Calu3 (cell line): Measurements from ENCODE around the gene TUBB6. TPM values are rescaled to one million over a fixed set of nuclear protein-coding genes. Genes with fewer than 3 reads are reported as not detected.

Experiments used
- BruUV-seq: library from RNA; stranded (reverse); fragments of 400-500 nt; replicated peaks from 2 replicates; lab custom pipeline; 2021; lab: Mats Ljungman, UMichigan
- CTCF ChIA-PET: fragments of 300-600 bp; sonication (Branson Sonifier 250); formaldehyde crosslinking; loops from one replicate; lab custom pipeline; 2022; ENCODE audit warnings: antibody characterized with exemption; lab: Charles Lee
- DNase-seq: peaks from one replicate; pipeline ENCODE4 v3.0.0; 2022
- H3K27ac Mint-ChIP-seq: one replicate; pipeline ENCODE4 v1.8.0; 2022; ENCODE audit warnings: mixed read lengths; ENCODE audit not compliant: unreplicated experiment
- H3K27me3 Mint-ChIP-seq: one replicate; pipeline ENCODE4 v1.8.0; 2022; ENCODE audit warnings: mixed read lengths; ENCODE audit not compliant: unreplicated experiment
- H3K36me3 Mint-ChIP-seq: one replicate; pipeline ENCODE4 v1.8.0; 2022; ENCODE audit warnings: mild to moderate bottlenecking, moderate library complexity, mixed read lengths; ENCODE audit not compliant: insufficient read depth, unreplicated experiment
- H3K4me1 Mint-ChIP-seq: one replicate; pipeline ENCODE4 v1.8.0; 2022; ENCODE audit warnings: mild to moderate bottlenecking, low read depth, mixed read lengths; ENCODE audit not compliant: unreplicated experiment
- H3K4me3 Mint-ChIP-seq: one replicate; pipeline ENCODE4 v1.8.0; 2022; ENCODE audit warnings: mild to moderate bottlenecking, low read depth, moderate library complexity, mixed read lengths; ENCODE audit not compliant: unreplicated experiment
- H3K9me3 Mint-ChIP-seq: one replicate; pipeline ENCODE4 v1.8.0; 2022; ENCODE audit warnings: low read depth, mixed read lengths; ENCODE audit not compliant: unreplicated experiment
- intact Hi-C: fragments of 100-400 bp; cut with micrococcal nuclease; formaldehyde crosslinking; loops from one replicate; pipeline ENCODE4 v1.10.0; 2022; ENCODE audit not compliant: unreplicated experiment
- total RNA-seq: library from RNA; stranded (reverse); gene quantifications from 2 replicates; pipeline ENCODE4 v1.2.3, GENCODE V29; 2022
- TF ChIP-seq, protein P1 (sequence below): fragments of 200-600 bp; IDR thresholded peaks from one replicate; pipeline ENCODE4 v1.8.0; 2022; ENCODE audit warnings: antibody characterized with exemption; ENCODE audit not compliant: unreplicated experiment

The TUBB6 gene
- total RNA-seq, 1 experiment from 2014 or later: 25.7 TPM

DNA sequence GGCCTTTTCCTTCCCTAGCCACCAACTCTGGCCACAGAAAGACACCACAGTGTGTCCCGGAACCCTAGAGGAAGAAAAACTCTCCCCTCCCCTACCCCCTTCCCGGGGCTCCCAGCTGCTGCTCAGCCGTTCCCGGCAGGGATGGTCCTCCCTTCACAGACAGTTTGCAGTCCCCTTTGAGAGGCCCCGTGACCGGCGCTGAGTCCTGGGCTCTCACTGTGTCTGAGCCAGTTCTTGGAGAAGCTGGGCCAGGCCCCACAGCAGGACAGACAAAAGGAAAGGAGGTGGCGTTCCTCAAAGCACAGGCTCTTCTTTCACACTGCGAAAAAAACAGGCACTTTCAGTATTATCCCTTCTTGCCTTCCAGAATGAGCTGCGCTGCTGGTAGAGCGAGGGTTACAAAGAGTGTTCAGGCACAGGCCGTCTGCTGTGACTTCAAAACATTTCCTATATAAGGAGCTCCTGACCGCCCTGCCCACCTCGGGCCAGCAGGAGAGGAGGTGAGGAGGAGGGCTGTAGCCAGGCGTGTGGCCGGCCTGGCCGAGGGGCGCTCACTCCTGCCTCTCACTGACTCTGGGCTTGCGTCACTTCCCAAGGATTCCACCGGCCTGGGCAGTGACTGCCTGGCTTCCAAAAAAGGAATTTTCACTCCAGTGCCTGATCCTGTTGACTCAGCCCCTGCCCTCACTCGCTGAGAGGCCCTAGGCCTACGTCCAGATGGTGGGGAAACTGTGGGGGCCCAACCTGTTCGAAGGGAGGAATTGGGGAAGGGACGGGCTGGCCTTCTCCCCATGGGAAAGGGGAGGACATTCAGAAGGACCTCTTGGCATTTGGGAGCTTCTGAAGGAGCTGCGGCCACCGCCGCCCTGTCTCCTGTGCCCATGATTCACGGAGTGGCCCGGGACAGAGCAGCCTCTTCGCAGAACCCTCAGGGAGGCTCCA is 29.0 kb upstream of the TUBB6 start:
- Mint-ChIP-seq H3K27ac (no peak overlapping the region), H3K4me3 (no peak overlapping the region), H3K36me3 (no peaks in the 10 kb centered on the region), H3K27me3 (peaks cover 11% of the 10 kb centered on the region), H3K4me1 (no peaks in the 10 kb centered on the region), H3K9me3 (no peaks in the 10 kb centered on the region)
- no TSS peak for BruUV-seq
- CTCF ChIA-PET: interaction anchor here (0.6 to 1.6 kb wide), 4 partner anchors 7 to 261 kb away, joined by 3 to 8 read pairs (median 4); no protein-coding TSS in a partner anchor
- no peak for DNase-seq
- TF ChIP-seq, protein P1, sequence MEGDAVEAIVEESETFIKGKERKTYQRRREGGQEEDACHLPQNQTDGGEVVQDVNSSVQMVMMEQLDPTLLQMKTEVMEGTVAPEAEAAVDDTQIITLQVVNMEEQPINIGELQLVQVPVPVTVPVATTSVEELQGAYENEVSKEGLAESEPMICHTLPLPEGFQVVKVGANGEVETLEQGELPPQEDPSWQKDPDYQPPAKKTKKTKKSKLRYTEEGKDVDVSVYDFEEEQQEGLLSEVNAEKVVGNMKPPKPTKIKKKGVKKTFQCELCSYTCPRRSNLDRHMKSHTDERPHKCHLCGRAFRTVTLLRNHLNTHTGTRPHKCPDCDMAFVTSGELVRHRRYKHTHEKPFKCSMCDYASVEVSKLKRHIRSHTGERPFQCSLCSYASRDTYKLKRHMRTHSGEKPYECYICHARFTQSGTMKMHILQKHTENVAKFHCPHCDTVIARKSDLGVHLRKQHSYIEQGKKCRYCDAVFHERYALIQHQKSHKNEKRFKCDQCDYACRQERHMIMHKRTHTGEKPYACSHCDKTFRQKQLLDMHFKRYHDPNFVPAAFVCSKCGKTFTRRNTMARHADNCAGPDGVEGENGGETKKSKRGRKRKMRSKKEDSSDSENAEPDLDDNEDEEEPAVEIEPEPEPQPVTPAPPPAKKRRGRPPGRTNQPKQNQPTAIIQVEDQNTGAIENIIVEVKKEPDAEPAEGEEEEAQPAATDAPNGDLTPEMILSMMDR: no peak
- intact Hi-C loops: loop anchor here (1.0 kb wide), 1 partner anchor 49 kb away; no protein-coding TSS in a partner anchor

DNA sequence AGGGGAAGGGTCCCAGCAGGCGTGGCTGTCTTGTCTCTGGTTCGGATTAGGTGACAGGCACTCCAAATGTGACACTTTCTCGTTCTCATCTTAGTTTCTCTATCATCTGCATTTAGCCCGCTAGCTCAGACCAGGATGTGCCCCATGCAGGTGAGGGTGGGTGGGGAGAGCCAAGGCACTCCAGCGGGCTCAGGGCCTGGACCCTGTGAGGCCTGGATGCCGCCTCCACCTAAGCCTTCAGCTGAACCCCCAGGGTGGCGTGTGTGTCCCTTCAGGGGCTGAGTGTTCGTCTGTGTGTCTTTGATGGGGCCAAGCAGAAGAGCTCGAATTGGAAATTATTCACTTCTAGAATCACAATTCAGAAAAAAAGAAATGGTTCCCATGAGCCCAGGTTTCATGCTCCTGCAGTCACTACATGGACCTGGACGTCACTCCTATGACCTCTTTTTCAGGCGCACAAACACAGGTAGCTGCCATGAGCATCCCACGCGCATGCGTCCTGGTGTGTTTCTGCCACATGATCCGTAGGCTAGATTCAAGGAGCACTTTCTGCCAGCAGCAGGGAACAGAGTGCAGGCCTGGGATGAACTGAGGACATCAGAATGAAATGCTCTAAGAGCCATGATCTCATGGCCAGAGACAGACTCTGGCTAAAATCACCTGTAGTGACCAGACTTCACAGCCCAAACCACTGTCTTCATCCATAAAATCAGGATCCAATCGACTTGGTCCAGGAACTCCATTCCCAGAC is 28.1 kb upstream of the TUBB6 start:
- Mint-ChIP-seq H3K27ac (no peak overlapping the region), H3K4me3 (no peak overlapping the region), H3K27me3 (peaks cover 17% of the 10 kb centered on the region), H3K9me3 (no peaks in the 10 kb centered on the region), H3K36me3 (no peaks in the 10 kb centered on the region), H3K4me1 (no peaks in the 10 kb centered on the region)
- DNase-seq: no peak
- intact Hi-C loops: no loop called here
- TF ChIP-seq, protein P1: no peak
- no TSS peak for BruUV-seq
- CTCF ChIA-PET: interaction anchor here (0.6 to 1.6 kb wide), 2 partner anchors 8 to 110 kb away, joined by 3 to 6 read pairs; no protein-coding TSS in a partner anchor

DNA sequence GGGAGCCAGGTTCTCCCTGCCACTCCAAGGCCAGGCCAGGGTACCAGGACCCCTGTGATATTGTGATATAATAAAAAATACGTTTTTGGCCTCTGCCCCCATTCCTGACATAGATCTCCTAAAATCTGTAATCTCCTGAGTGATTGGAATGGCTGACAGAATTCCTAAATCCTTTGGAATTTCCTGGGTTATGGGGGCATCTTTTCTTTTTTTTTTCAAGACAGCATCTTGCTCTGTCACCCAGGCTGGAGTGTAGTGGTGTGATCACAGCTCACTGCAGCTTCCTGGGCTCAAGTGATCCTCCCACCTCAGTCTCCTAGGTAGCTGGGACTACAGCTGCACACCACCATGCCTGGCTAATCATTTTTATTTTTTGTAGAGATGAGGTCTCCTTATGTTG is 26.2 kb upstream of the TUBB6 start:
- H3K4me1 Mint-ChIP-seq: no peaks in the 10 kb centered on the region
- CTCF ChIA-PET: interaction anchor here (1.0 to 1.7 kb wide), 2 partner anchors 10 to 70 kb away, joined by 3 to 9 read pairs; no protein-coding TSS in a partner anchor
- intact Hi-C loops: no loop called here

More for the DNA sequence above, 26.2 kb upstream of the TUBB6 start:
- Mint-ChIP-seq H3K4me3 (no peak overlapping the region), H3K27ac (no peak overlapping the region), H3K36me3 (no peaks in the 10 kb centered on the region), H3K9me3 (no peaks in the 10 kb centered on the region), H3K27me3 (peaks cover 21% of the 10 kb centered on the region)
- no peak for DNase-seq
- BruUV-seq: no TSS peak
- TF ChIP-seq, protein P1: no peak
